Stimulated activated naive CD8-positive, alpha-beta T cell treated with anti-CD3 and anti-CD28 coated beads, Interleukin-15, amount 100 ng/mL, for 72 hours (primary cell): ENCODE results near the gene MAPK12.
A peak's percentile ranks its signal among the peaks of the same experiment; 100 is the strongest.

ENCODE experiments used
- ATAC-seq: fragments of 150-1000 bp; cut with Tn5 transposase; 2 replicates; pipeline ENCODE4 v1.10.0; 2021; ENCODE audit warnings: mild to moderate bottlenecking, moderate library complexity
- DNase-seq, 2 donors: peaks; one replicate each; pipeline ENCODE4 v3.0.0; 2021 to 2022
- H3K27ac Mint-ChIP-seq, 2 donors: one replicate each; pipeline ENCODE4 v1.8.0; 2022; ENCODE audit warnings: mild to moderate bottlenecking in 2 of 2, mixed read lengths in 2 of 2, moderate library complexity in 2 of 2
- H3K27me3 Mint-ChIP-seq: one replicate; pipeline ENCODE4 v1.8.0; 2022; ENCODE audit warnings: mixed read lengths
- H3K4me1 Mint-ChIP-seq: one replicate; pipeline ENCODE4 v1.8.0; 2022; ENCODE audit warnings: mild to moderate bottlenecking, mixed read lengths
- H3K4me3 Mint-ChIP-seq, 2 donors: one replicate each; pipeline ENCODE4 v1.8.0; 2022; ENCODE audit warnings: mild to moderate bottlenecking in 2 of 2, mixed read lengths in 2 of 2, moderate library complexity in 1 of 2
- H3K9me3 Mint-ChIP-seq, 2 donors: one replicate each; pipeline ENCODE4 v1.8.0; 2022; ENCODE audit warnings: mixed read lengths in 2 of 2

The MAPK12 gene

DNA sequence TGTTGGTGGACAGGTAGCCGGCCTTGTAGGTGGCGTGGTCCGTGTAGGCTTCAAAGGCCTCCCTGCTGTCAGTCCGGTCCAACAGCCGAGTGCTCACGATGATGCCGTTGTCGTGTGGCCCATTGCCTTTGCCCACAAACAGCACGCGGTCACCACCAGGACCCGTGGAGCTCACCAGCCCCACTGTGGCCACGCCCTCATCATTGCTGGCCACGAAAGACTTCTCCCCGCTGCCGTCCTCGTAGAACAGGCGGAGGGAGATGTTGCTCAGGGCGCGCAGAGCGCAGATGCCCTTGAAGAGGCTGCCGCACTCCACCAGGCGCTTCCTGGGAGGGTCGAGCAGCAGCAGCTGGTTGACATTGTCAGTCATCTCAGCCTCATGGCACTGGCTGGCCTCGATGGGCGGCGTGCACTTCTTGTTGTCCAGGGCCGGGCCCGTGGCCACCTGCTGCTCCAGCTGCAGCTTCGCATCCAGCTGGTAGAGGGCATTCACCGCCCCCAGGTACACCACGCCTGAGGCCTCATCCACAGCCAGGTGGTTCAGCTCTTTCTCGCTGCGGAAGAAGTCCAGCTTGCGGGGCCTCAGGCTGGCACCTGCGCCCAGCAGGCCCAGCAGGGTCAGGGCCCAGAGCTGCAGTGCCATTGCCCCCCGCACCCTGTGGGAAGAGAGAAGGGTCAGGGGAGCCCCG, 28.6 kb upstream of the MAPK12 start:
- ATAC-seq (no peak), DNase-seq (no peak)
- H3K4me1 Mint-ChIP-seq: peaks cover 32% of the 10 kb centered on the region
- no peak overlapping the region for H3K27ac Mint-ChIP-seq
- H3K27me3 Mint-ChIP-seq: no peaks in the 10 kb centered on the region
- no peak overlapping the region for H3K4me3 Mint-ChIP-seq
- no peaks in the 10 kb centered on the region for H3K9me3 Mint-ChIP-seq

DNA sequence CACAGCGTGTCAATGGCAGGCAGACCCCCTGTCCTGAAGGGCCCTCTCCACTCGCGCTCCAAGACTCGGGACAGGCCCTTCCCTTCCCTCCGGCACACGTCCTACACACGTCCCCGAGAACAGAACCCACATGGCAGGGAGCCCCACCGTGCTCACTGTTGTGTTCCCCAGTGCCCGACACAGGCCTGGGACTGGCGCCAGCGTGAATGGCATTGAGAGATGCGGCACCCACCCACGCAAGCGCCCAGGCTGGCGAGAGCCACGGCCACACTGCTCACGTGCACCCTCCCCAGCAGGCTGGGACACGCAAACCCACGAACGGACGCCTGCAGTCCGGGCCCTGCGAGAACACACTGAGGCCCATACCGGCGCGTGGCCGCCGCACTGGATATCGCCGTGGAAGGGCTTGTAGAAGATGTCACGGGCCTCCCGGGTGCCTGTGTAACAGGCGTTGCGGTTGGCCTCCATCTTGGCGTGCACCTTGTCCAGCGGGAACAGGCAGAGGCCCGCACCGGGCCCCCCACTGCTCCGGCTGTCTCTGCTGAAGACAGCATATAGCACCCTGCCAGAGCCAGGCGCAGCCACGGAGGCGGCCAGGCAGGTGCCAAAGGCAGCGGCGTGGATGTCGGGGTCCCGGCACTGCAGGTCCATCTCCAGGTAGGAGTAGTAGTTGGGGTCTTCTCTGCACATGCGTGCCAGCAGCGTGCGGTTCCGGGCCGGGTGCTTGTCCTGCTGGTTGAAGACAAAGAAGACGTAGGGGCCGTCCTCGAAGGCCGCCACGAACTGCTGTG, 27.9 kb upstream of the MAPK12 start:
- ATAC-seq (no peak), DNase-seq (no peak)
- Mint-ChIP-seq H3K4me3 (no peak overlapping the region), H3K27me3 (no peaks in the 10 kb centered on the region), H3K27ac (no peak overlapping the region), H3K9me3 (no peaks in the 10 kb centered on the region), H3K4me1 (peaks cover 26% of the 10 kb centered on the region)

DNA sequence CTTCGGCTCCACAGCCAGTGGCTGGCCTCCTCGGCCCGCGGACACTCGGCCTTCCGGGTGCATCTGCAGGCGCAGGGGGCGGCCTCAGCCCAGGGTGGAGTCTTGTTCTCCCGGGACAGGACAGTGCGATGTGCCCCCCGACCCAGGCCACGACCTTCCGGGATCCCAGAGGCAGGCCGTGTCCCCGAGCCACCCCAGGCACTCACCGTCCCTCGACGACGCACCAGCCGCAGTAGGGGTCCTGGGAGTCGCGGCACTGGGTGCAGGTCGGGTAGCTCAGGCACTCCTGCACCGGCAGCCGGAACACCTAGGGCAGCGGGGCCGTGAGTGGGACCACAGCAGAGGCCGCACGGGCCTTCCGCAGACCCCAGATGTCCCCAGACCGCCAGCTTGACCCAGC, 26.2 kb upstream of the MAPK12 start:
- Mint-ChIP-seq H3K4me3 (no peak overlapping the region), H3K27ac (no peak overlapping the region), H3K4me1 (peaks cover 17% of the 10 kb centered on the region), H3K9me3 (no peaks in the 10 kb centered on the region), H3K27me3 (no peaks in the 10 kb centered on the region)
- ATAC-seq: no peak
- no peak for DNase-seq

DNA sequence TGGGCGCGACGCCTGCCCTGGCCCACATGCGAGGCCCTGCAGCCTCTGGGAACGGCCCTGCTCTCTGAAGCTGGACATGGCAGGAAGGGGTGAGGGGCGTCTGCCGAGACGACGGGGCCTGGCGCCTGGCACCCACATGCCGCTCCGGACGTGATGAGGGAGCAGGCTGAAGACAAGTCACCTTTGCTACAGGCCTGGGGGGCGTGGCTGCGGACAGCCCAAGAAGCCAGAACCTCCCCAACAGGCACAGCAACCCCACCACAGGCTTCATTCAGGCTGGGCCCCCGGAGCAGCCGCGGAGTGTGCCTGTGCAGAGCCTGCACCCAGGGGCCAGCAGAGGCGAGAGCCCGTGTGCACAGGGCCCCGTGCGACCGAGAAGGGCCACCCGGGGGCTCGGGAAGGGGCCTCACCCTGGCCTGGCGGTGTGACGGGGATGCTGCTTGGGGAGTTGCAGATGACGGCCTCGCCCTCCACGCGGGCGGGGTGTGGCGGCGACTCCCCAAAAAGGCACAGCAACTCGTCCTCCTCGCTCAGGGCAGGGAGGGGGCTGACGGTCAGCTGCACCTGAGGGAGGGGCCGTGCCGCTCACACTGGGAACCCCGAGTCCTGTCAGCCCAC, 25.3 kb upstream of the MAPK12 start:
- DNase-seq (no peak), ATAC-seq (no peak)
- Mint-ChIP-seq H3K4me3 (no peak overlapping the region), H3K9me3 (no peaks in the 10 kb centered on the region), H3K27ac (no peak overlapping the region), H3K4me1 (peaks cover 8% of the 10 kb centered on the region), H3K27me3 (no peaks in the 10 kb centered on the region)

DNA sequence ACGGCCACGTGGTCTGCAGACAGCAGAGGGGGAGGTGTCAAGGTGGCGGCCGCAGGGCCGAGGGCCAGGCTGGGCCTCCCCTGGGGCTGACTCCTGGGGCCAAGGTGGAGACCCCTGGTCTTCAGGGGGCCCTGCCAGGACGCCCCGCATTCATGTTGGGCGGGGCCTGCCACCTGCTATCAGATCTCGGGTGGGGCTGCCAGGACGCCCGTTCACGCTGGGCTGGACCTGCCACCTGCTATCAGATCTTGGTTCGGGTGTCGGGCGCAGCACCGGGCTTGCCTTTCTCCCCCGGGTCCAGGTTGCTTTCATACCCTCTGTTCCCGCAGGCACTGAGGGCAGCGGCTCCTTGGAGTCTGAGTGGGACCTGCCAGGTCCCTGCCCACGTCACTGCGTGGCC, 24.8 kb upstream of the MAPK12 start:
- no peak for DNase-seq
- H3K9me3 Mint-ChIP-seq: no peaks in the 10 kb centered on the region
- no peak overlapping the region for H3K27ac Mint-ChIP-seq
- no peaks in the 10 kb centered on the region for H3K27me3 Mint-ChIP-seq
- no peak for ATAC-seq
- peaks cover 3% of the 10 kb centered on the region for H3K4me1 Mint-ChIP-seq
- H3K4me3 Mint-ChIP-seq: no peak overlapping the region

DNA sequence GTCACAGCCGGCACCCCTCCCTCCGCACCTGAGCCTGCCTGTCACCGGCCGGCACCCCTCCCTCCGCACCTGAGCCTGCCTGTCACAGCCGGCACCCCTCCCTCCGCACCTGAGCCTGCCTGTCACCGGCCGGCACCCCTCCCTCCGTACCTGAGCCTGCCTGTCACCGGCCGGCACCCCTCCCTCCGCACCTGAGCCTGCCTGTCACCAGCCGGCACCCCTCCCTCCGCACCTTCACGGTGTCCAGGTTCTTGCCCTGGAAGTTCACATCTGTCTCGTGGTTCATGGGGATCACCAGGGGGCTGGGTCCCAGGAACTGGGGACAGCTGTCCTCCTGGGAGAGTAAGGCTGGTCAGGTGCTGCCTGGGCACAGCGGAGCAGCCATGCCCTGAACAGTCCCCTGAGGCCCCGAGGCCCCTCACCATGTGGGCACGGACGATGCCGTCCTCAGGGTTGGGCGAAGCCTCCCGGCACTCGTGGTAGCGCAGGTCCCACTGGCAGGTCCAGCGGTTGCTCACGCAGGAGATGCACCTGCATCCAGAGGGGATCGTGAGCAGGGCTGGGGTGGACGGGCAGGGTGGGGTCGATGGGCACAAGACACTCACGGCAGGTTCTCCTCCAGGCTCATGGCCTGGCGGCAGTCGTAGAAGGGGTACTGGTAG, 24.2 kb upstream of the MAPK12 start:
- DNase-seq: no peak
- H3K27ac Mint-ChIP-seq: no peak overlapping the region
- H3K9me3 Mint-ChIP-seq: no peaks in the 10 kb centered on the region
- H3K4me3 Mint-ChIP-seq: no peak overlapping the region
- ATAC-seq: no peak
- no peaks in the 10 kb centered on the region for H3K4me1 Mint-ChIP-seq
- no peaks in the 10 kb centered on the region for H3K27me3 Mint-ChIP-seq

DNA sequence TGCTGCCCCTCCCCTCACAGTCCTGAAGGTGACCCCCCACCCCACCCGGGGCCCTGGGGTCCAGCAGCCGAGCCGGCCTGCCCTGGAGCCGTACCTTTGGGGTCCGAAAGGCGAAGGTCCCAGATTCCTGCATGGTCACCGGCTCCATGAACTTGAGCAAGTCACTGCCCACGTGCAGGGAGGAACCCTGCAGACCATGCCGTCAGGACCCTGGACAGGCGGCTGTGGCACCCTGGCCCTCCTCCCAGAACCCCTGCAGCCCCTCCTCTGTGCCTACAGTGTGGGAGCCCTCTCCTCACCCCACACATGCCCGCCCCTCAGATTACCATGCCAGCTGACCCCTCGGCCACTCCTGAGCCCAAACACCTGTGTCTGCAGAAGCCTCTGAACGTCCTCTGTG, 23.0 kb upstream of the MAPK12 start:
- DNase-seq: no peak
- Mint-ChIP-seq H3K27me3 (no peaks in the 10 kb centered on the region), H3K9me3 (no peaks in the 10 kb centered on the region), H3K4me1 (no peaks in the 10 kb centered on the region), H3K27ac (no peak overlapping the region), H3K4me3 (no peak overlapping the region)
- no peak for ATAC-seq

DNA sequence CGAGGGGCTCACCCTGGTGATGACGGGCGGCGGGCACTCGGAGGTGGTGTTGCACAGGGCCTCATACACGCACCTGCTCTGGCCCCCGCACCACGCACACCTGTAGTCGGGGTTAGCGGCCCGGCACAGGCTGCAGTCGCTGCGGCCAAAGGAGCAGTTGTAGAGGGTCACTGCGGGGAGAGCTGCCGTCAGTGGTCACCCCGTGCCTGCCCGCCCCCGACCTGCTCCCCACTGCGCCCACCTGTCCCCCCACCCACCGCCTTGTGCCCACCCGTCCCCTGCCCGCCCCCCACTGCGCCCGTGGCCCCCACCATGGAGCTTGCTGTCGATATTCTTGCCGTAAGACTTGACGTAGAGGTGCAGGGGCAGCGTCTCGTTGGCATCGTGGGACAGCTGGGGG, 22.3 kb upstream of the MAPK12 start:
- ATAC-seq: no peak
- H3K4me1 Mint-ChIP-seq: no peaks in the 10 kb centered on the region
- no peaks in the 10 kb centered on the region for H3K9me3 Mint-ChIP-seq

DNA sequence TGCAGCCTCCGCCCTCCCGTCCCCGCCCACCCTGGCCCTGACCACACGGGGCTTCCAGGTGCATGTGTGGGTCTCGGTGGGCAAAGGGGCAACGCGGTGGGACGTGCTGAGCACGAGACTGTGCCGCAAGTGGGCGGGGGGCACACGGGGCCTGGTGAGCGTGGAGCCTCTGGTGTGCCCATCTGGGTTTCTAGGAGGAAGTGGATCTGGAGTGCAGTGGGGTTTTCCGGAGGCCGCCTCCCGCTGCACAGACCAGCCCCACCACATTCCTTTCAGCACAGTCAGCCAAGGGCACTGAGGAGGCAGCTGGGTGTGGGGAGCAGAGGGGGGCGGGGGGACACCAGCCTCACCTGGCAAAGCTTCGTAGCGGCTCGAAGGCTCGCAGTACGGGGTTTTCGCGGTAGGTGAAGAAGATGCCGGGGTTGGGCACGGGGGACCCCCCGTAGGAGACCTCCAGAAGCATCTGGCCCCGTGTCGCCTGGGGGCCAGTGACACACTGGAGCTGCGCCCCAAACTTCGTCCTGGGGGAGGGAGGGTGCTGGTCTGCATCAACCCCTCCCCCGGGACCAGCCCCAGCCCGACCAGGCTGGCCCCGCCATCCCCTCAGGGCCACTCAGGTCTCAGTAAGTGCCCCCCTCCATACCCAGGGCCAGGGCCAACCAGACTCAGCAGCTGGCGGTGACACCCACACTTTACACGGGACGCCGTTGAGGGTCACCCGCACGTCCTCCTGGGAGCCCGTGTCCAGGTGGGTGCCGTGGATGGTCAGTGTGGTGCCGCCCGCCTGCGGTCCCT, 21.1 kb upstream of the MAPK12 start:
- ATAC-seq (no peak), DNase-seq (no peak)
- no peaks in the 10 kb centered on the region for H3K27me3 Mint-ChIP-seq
- no peak overlapping the region for H3K4me3 Mint-ChIP-seq
- H3K27ac Mint-ChIP-seq: no peak overlapping the region
- H3K4me1 Mint-ChIP-seq: no peaks in the 10 kb centered on the region
- no peaks in the 10 kb centered on the region for H3K9me3 Mint-ChIP-seq

More for the DNA sequence above, 22.3 kb upstream of the MAPK12 start:
- H3K27me3 Mint-ChIP-seq: no peaks in the 10 kb centered on the region
- DNase-seq: no peak
- H3K4me3 Mint-ChIP-seq: no peak overlapping the region
- peak overlapping the region in 1 of 2 donors; percentile 27 for H3K27ac Mint-ChIP-seq

DNA sequence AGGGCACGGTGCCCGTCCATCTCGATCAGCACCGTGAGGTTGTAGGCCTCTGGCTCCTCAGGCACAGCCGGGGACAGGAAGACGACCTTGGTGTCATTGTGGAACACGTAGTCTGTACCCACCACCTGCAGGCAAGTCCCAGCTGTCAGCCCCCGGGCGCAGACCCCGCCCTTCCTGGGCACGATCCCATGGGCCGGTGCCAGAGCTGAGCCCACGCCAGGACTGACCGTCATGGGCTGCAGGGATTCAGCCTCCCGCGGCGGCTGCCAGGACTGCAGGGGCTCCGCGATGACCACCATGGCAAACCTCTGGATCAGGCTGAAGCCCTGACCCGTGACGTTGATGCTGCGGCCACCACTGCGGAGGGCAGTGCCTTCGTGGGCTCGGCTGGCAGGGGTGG, 20.5 kb upstream of the MAPK12 start:
- H3K27me3 Mint-ChIP-seq: no peaks in the 10 kb centered on the region
- DNase-seq: no peak

DNA sequence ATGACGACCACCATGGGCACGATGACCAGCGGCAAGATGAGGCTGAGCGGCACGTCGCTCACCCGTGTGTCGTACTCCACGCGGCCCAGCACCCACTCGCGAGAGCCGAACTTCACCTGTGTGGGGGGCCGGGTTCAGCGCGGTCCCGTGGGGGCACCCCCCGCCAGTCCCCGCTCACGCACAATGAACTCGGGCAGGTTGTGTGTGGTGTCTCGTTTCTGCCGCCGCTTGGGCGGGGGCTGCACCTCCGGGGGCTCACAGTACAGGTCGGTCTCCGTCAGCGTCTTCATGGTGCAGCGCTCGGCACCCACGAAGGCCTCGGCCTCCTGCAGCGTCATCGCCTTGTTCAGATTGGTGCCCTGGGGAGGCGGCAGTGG, 19.9 kb upstream of the MAPK12 start:
- Mint-ChIP-seq H3K4me3 (no peak overlapping the region), H3K4me1 (no peaks in the 10 kb centered on the region), H3K27me3 (no peaks in the 10 kb centered on the region), H3K9me3 (no peaks in the 10 kb centered on the region), H3K27ac (no peak overlapping the region)
- ATAC-seq (peak; percentile 9), DNase-seq (no peak)

More for the DNA sequence above, 20.5 kb upstream of the MAPK12 start:
- Mint-ChIP-seq H3K27ac (no peak overlapping the region), H3K4me1 (no peaks in the 10 kb centered on the region), H3K4me3 (no peak overlapping the region), H3K9me3 (no peaks in the 10 kb centered on the region)
- ATAC-seq: no peak

DNA sequence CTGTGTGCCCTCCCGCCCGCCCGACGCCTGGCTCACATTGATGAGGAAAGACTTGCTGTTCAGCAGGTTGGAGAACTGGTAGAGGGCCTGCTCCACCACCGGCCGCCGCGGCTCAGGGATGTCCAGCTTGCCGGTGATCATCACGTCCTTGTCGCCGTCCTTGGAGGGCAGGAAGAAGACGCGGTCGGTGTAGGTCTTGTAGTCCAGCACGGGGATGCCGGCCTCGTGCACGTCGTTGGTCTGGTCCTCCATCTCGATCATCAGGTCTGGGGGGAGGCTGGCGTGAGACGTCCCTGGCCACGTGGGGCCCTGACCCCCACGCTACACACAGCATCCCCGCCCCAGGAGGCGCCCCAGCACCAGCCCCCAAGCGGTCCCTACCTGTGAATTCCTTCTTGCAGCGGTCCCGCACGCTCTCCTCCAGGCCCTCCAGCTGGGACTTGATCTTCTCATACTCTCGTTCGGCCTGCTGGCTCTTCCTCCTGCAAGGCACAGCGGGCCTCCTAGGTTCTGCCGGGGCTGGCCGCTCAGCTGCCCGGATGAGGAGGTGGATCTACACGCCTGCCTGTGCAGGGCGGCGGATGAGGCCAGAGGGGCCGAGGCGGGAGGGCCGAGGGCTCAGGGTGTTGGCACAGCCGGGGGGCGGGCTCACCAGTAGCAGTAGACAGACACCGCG, 19.4 kb upstream of the MAPK12 start:
- H3K27ac Mint-ChIP-seq: no peak overlapping the region

DNA sequence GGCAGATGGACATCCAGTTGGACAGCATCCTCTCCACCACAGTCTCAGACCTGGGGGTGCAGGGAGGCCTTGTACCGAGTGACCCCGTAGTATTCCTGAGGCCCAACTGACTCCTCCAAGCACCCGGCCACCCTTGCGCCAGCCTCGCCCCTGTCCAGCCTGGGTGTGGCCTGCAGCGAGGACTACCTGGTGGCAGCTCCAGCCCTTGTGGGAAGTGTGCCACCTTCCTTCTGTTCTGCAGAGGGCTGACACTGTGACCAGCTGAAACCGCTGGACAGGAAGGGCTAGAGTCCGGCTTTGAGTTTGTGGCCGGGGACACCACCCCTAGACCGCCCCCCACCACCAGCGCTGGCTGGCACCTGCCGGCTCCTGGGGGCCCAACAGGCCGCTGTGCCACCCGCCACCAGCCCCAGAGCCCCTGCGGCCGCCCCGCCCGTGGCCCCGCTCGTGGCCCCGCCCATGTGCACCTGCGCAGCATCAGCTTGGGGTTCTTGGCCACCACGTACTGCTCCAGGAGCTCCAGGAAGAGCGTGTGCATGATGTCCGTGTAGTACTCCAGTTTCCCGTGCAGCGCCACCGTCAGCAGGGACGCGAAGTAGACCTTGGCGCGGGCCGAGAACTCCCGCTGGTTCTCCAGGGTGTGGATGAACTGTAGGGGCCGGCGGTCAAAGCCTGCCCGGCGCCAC, 18.7 kb upstream of the MAPK12 start:
- Mint-ChIP-seq H3K27me3 (no peaks in the 10 kb centered on the region), H3K27ac (no peak overlapping the region), H3K4me1 (peaks cover 7% of the 10 kb centered on the region), H3K9me3 (no peaks in the 10 kb centered on the region), H3K4me3 (no peak overlapping the region)
- ATAC-seq (no peak), DNase-seq (no peak)

More for the DNA sequence above, 19.4 kb upstream of the MAPK12 start:
- no peaks in the 10 kb centered on the region for H3K4me1 Mint-ChIP-seq
- no peak overlapping the region for H3K4me3 Mint-ChIP-seq
- H3K27me3 Mint-ChIP-seq: no peaks in the 10 kb centered on the region
- ATAC-seq (no peak), DNase-seq (no peak)
- H3K9me3 Mint-ChIP-seq: no peaks in the 10 kb centered on the region

DNA sequence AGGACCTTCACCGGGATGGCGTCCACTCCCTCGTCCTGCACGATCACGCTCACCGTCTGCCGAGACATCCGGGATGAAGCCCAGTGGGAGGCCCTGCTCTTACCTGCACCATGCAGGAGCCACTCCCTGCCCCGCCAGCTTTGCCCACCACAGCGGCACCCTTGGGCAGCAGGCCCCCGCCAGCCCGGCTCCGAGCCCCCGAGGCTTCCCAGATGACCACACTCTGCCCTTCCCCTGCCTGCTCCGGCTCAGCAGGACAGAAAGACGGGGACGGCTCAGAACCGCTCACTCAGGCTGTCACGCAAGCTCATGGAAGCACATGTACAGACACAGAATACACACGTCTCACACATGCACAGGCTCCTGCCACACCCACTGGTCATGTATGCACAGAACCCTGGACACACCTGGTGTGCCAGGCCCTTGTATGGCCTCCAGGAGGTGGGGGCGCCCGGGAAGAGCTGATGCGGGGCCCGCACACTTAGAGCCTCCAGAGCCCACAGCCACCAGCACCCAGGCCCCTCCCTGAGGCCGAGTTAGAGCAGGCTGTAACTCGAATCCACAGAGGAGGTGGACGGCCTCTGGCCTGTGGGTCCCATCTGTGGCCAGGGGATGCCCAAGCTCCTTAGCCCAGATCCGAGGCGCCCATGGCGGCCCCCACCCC, 17.6 kb upstream of the MAPK12 start:
- H3K27ac Mint-ChIP-seq: no peak overlapping the region
- ATAC-seq (no peak), DNase-seq (no peak)
- H3K4me1 Mint-ChIP-seq: peaks cover 11% of the 10 kb centered on the region
- H3K27me3 Mint-ChIP-seq: peaks cover 3% of the 10 kb centered on the region
- H3K9me3 Mint-ChIP-seq: no peaks in the 10 kb centered on the region
- no peak overlapping the region for H3K4me3 Mint-ChIP-seq
